Endodermal cell (in vitro differentiated cells): Measurements from ENCODE around the gene CNGB1. TPM values are rescaled to one million over a fixed set of nuclear protein-coding genes. Genes with fewer than 3 reads are reported as not detected.

Experiments
- DNase-seq: peaks from one replicate; pipeline ENCODE4 v3.0.0-alpha.2; 2017
- H3K27ac ChIP-seq: 2 replicates; pipeline ENCODE4 v1.5.1; 2013; ENCODE audit warnings: mild to moderate bottlenecking, low read depth, low read length, moderate library complexity
- H3K27me3 ChIP-seq: 2 replicates; pipeline ENCODE4 v1.6.1; 2013; ENCODE audit warnings: mild to moderate bottlenecking, low read length, moderate library complexity; ENCODE audit not compliant: insufficient read depth, control insufficient read depth, poor library complexity, severe bottlenecking
- H3K36me3 ChIP-seq: 2 replicates; pipeline ENCODE4 v1.7.0; 2013; ENCODE audit warnings: mild to moderate bottlenecking, low read length, moderate library complexity; ENCODE audit not compliant: control insufficient read depth, insufficient read depth
- H3K4me1 ChIP-seq: one replicate; pipeline ENCODE4 v1.7.0; 2013; ENCODE audit warnings: low read length; ENCODE audit not compliant: control insufficient read depth, insufficient read depth
- H3K4me3 ChIP-seq: 2 replicates; pipeline ENCODE4 v1.5.1; 2013; ENCODE audit warnings: mild to moderate bottlenecking, low read length, moderate library complexity
- H3K9ac ChIP-seq: 2 replicates; pipeline ENCODE4 v1.6.1; 2013; ENCODE audit warnings: mild to moderate bottlenecking, low read length, moderate library complexity; ENCODE audit not compliant: poor library complexity, severe bottlenecking; ENCODE audit errors: extremely low read depth
- H3K9me3 ChIP-seq: 2 replicates; pipeline ENCODE4 v1.6.1; 2013; ENCODE audit warnings: mild to moderate bottlenecking, low read length, moderate library complexity; ENCODE audit not compliant: control insufficient read depth
- H3K27ac Mint-ChIP-seq: 2 replicates; pipeline ENCODE4 v1.8.0; 2020; ENCODE audit warnings: mixed read lengths
- H3K27me3 Mint-ChIP-seq: 2 replicates; pipeline ENCODE4 v1.8.0; 2021; ENCODE audit warnings: mild to moderate bottlenecking, mixed read lengths; ENCODE audit not compliant: insufficient read depth
- H3K36me3 Mint-ChIP-seq: 2 replicates; pipeline ENCODE4 v1.8.0; 2020; ENCODE audit warnings: low read depth, mixed read lengths
- H3K4me1 Mint-ChIP-seq: 2 replicates; pipeline ENCODE4 v1.8.0; 2020; ENCODE audit warnings: mixed read lengths
- H3K4me3 Mint-ChIP-seq: 2 replicates; pipeline ENCODE4 v1.8.0; 2020; ENCODE audit warnings: mild to moderate bottlenecking, moderate library complexity, mixed read lengths
- H3K9me3 Mint-ChIP-seq: 2 replicates; pipeline ENCODE4 v1.8.0; 2020; ENCODE audit warnings: mild to moderate bottlenecking, mixed read lengths
- WGBS, 2 experiments: methylation state at CpG; one replicate each; pipeline versions ENCODE4 v1.1.5 to v1.1.7; 2013; ENCODE audit warnings: missing lambda C conversion rate in 2 of 2, mixed read lengths in 1 of 2; ENCODE audit not compliant: insufficient coverage in 1 of 2, insufficient read length in 1 of 2; 5-methylcytosine and 5-hydroxymethylcytosine counted together
- total RNA-seq, 2 donors: library from RNA; stranded (reverse); fragmentation: NEBNext Ultra II Directional in 1 of 2; extraction: Animal tissue kit (Norgen Biotek cat#: 25700) in 1 of 2; gene quantifications; 2 replicates in 1 of 2; 3 replicates in 1 of 2; pipeline ENCODE4 v1.2.1, GENCODE V29; 2021
- TF ChIP-seq, protein P1 (sequence below): fragments of 200-600 bp; sonication (generic); conservative IDR thresholded peaks from 2 replicates; pipeline ENCODE4 v1.5.0; 2021; ENCODE audit warnings: antibody characterized with exemption, mild to moderate bottlenecking

Gene CNGB1
- total RNA-seq, 2 donors from 2014 or later = 0.29 to 0.60 TPM

DNA sequence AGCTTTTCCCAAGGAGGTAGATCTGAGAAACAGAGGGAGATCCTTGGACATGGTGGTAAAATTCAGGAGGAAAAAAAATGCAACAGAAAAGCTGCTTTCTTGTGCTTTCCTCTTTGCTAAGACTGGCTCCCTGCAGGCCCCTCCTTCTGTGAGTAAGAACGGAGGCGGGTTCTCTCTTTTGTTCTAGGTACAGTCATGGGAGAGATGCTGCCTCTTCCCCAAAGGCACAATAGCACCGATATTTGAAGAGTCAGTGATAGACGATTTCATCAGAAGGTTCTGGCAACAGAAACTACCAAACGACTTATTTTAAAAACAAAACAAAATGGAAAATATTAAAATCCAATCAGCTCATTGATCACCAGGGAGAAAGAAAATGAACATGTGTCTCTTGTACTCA lies 136.0 kb downstream of the CNGB1 start:
- TF ChIP-seq, protein P1, sequence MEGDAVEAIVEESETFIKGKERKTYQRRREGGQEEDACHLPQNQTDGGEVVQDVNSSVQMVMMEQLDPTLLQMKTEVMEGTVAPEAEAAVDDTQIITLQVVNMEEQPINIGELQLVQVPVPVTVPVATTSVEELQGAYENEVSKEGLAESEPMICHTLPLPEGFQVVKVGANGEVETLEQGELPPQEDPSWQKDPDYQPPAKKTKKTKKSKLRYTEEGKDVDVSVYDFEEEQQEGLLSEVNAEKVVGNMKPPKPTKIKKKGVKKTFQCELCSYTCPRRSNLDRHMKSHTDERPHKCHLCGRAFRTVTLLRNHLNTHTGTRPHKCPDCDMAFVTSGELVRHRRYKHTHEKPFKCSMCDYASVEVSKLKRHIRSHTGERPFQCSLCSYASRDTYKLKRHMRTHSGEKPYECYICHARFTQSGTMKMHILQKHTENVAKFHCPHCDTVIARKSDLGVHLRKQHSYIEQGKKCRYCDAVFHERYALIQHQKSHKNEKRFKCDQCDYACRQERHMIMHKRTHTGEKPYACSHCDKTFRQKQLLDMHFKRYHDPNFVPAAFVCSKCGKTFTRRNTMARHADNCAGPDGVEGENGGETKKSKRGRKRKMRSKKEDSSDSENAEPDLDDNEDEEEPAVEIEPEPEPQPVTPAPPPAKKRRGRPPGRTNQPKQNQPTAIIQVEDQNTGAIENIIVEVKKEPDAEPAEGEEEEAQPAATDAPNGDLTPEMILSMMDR = no peak
- Mint-ChIP-seq H3K36me3 (no peaks in the 10 kb centered on the region), H3K27ac (no peak overlapping the region), H3K9me3 (no peaks in the 10 kb centered on the region), H3K27me3 (no peaks in the 10 kb centered on the region), H3K4me1 (peaks cover 16% of the 10 kb centered on the region), H3K4me3 (no peak overlapping the region)
- 10 to 51% methylated on average over 2 to 5 of the region's 5 CpGs for WGBS, 2 experiments
- no peak for DNase-seq
- Histone ChIP-seq H3K9me3 (no peaks in the 10 kb centered on the region), H3K27me3 (no peaks in the 10 kb centered on the region), H3K36me3 (no peaks in the 10 kb centered on the region), H3K27ac (no peak overlapping the region), H3K9ac (no peak overlapping the region), H3K4me3 (no peak overlapping the region), H3K4me1 (no peaks in the 10 kb centered on the region)

Other genes starting within 250 kb of the CNGB1 start
- 10 to 100 TPM; 26.1 to 32.4 TPM for gene KATNB1, start 235.4 kb downstream of the CNGB1 start, total RNA-seq
- 10 to 100 TPM; 39.2 to 39.3 TPM for gene KIFC3, start 168.6 kb downstream of the CNGB1 start, total RNA-seq
- gene ZNF319, start 29.5 kb upstream of the CNGB1 start, total RNA-seq = 10 to 100 TPM in 1 of 2 donors, 1 to 10 TPM in 1; 9.8 to 10.8 TPM
- gene USB1, start 30.3 kb upstream of the CNGB1 start, total RNA-seq = 100 to 1,000 TPM; 139 to 163 TPM
- gene MMP15, start 54.6 kb upstream of the CNGB1 start, total RNA-seq = 100 to 1,000 TPM in 1 of 2 donors, 10 to 100 TPM in 1; 99.8 to 105 TPM
- 10 to 100 TPM; 55.2 to 57.2 TPM for gene CFAP20, start 158.3 kb upstream of the CNGB1 start, total RNA-seq
- gene CSNK2A2, start 227.0 kb upstream of the CNGB1 start, total RNA-seq = 100 to 1,000 TPM; 114 to 121 TPM